Measurements from ENCODE around the gene LSP1. TPM values are rescaled to one million over a fixed set of nuclear protein-coding genes. Genes with fewer than 3 reads are reported as not detected.

LSP1 gene
- total RNA-seq, 1 donor from 2014 or later: not detected

GRCh38 chr11:1821562-1821961 lies 31.3 kb upstream of the LSP1 start:
- peaks cover 11% of the 10 kb centered on the region for H3K27me3 Mint-ChIP-seq
- peaks cover 3% of the 10 kb centered on the region for H3K4me1 Mint-ChIP-seq (ENCODE audit: low read depth)
- no peak overlapping the region for H3K27ac Mint-ChIP-seq
- H3K4me3 Mint-ChIP-seq (ENCODE audit: low read depth): no peak overlapping the region
- H3K36me3 Mint-ChIP-seq (ENCODE audit: insufficient read depth): no peaks in the 10 kb centered on the region
- H3K9me3 Mint-ChIP-seq (ENCODE audit: low read depth): peaks cover 6% of the 10 kb centered on the region
- no peak for DNase-seq (ENCODE audit: low spot score, unreplicated experiment)
- TF ChIP-seq CTCF (IDR thresholded peaks at IDR 0.05; ENCODE audit: unreplicated experiment): no peak

- Mint-ChIP-seq H3K27ac (no peak overlapping the region), H3K27me3 (peaks cover 11% of the 10 kb centered on the region), H3K4me1 (ENCODE audit: low read depth) (peaks cover 3% of the 10 kb centered on the region), H3K9me3 (ENCODE audit: low read depth) (peaks cover 6% of the 10 kb centered on the region), H3K4me3 (ENCODE audit: low read depth) (no peak overlapping the region), H3K36me3 (ENCODE audit: insufficient read depth) (no peaks in the 10 kb centered on the region)
- TF ChIP-seq CTCF (IDR thresholded peaks at IDR 0.05; ENCODE audit: unreplicated experiment): no peak
- DNase-seq (ENCODE audit: low spot score, unreplicated experiment): no peak
These were observed 30.1 kb upstream of the LSP1 start for GRCh38 chr11:1822648-1823375.

- Mint-ChIP-seq H3K9me3 (ENCODE audit: low read depth) (peaks cover 6% of the 10 kb centered on the region), H3K4me3 (ENCODE audit: low read depth) (no peak overlapping the region), H3K27me3 (peaks cover 11% of the 10 kb centered on the region), H3K36me3 (ENCODE audit: insufficient read depth) (no peaks in the 10 kb centered on the region), H3K27ac (no peak overlapping the region), H3K4me1 (ENCODE audit: low read depth) (peaks cover 3% of the 10 kb centered on the region)
- no peak for DNase-seq (ENCODE audit: low spot score, unreplicated experiment)
- no peak for TF ChIP-seq CTCF (IDR thresholded peaks at IDR 0.05; ENCODE audit: unreplicated experiment)
These were observed 29.3 kb upstream of the LSP1 start for GRCh38 chr11:1823376-1824220.

- H3K9me3 Mint-ChIP-seq (ENCODE audit: low read depth): peaks cover 6% of the 10 kb centered on the region
- DNase-seq (ENCODE audit: low spot score, unreplicated experiment): no peak
- H3K4me1 Mint-ChIP-seq (ENCODE audit: low read depth): peaks cover 4% of the 10 kb centered on the region
- peaks cover 15% of the 10 kb centered on the region for H3K27me3 Mint-ChIP-seq
- no peak overlapping the region for H3K4me3 Mint-ChIP-seq (ENCODE audit: low read depth)
- no peaks in the 10 kb centered on the region for H3K36me3 Mint-ChIP-seq (ENCODE audit: insufficient read depth)
- no peak for TF ChIP-seq CTCF (IDR thresholded peaks at IDR 0.05; ENCODE audit: unreplicated experiment)
- no peak overlapping the region for H3K27ac Mint-ChIP-seq
These were observed 28.5 kb upstream of the LSP1 start for GRCh38 chr11:1824221-1825038.

All from progenitor cell of endocrine pancreas (in vitro differentiated cells).